ENCODE results near the gene LMLN. TPM values are rescaled to one million over a fixed set of nuclear protein-coding genes. Genes with fewer than 3 reads are reported as not detected.
"Not testable (repeated sequence)": the region's sequence is repeated elsewhere in the genome, so short reads cannot be mapped to it uniquely, and the experiment has no call there.

Gene LMLN
- polyA plus RNA-seq, 2 donors, result 1.3 to 2.4 TPM

GRCh38 chr3:198082226-198082625 is 122.2 kb downstream of the LMLN start:
- H3K4me3 ChIP-seq (ENCODE audit: low read depth in 1 of 2, low read length in 2 of 2); H3K36me3 ChIP-seq (ENCODE audit: control insufficient read depth in 2 of 2, insufficient read depth in 2 of 2, low read length in 1 of 2); H3K9me3 ChIP-seq (ENCODE audit: control insufficient read depth in 2 of 2, insufficient read depth in 1 of 2, low read depth in 1 of 2, low read length in 1 of 2); H3K4me1 ChIP-seq (ENCODE audit: control insufficient read depth in 2 of 2, insufficient read depth in 2 of 2, low read length in 1 of 2); H3K27ac ChIP-seq (ENCODE audit: low read depth in 2 of 2, low read length in 1 of 2): not testable (repeated sequence)
- peaks cover 4 to 11% of the 10 kb centered on the region in 2 donors for H3K27me3 ChIP-seq (ENCODE audit: control insufficient read depth in 1 of 2, insufficient read depth in 2 of 2, low read length in 2 of 2)
- 97 to 100% methylated on average over 3 of the region's 4 CpGs for WGBS, 2 donors

GRCh38 chr3:198088421-198088955 is 128.5 kb downstream of the LMLN start:
- no peaks in the 10 kb centered on the region for H3K36me3 ChIP-seq (ENCODE audit: control insufficient read depth in 2 of 2, insufficient read depth in 2 of 2, low read length in 1 of 2)
- H3K27ac ChIP-seq (ENCODE audit: low read depth in 2 of 2, low read length in 1 of 2), result no peak overlapping the region
- H3K4me1 ChIP-seq (ENCODE audit: control insufficient read depth in 2 of 2, insufficient read depth in 2 of 2, low read length in 1 of 2), result no peaks in the 10 kb centered on the region
- WGBS, 2 donors, result 73 to 86% methylated on average over 3 of the region's 3 CpGs
- no peaks in the 10 kb centered on the region for H3K9me3 ChIP-seq (ENCODE audit: control insufficient read depth in 2 of 2, insufficient read depth in 1 of 2, low read depth in 1 of 2, low read length in 1 of 2)
- peaks cover 2 to 7% of the 10 kb centered on the region in 2 donors for H3K27me3 ChIP-seq (ENCODE audit: control insufficient read depth in 1 of 2, insufficient read depth in 2 of 2, low read length in 2 of 2)
- H3K4me3 ChIP-seq (ENCODE audit: low read depth in 1 of 2, low read length in 2 of 2), result no peak overlapping the region

- no peaks in the 10 kb centered on the region for H3K9me3 ChIP-seq (ENCODE audit: control insufficient read depth in 2 of 2, insufficient read depth in 1 of 2, low read depth in 1 of 2, low read length in 1 of 2)
- H3K4me1 ChIP-seq (ENCODE audit: control insufficient read depth in 2 of 2, insufficient read depth in 2 of 2, low read length in 1 of 2), result no peaks in the 10 kb centered on the region
- H3K27ac ChIP-seq (ENCODE audit: low read depth in 2 of 2, low read length in 1 of 2), result no peak overlapping the region
- peaks cover 2 to 11% of the 10 kb centered on the region in 2 donors for H3K27me3 ChIP-seq (ENCODE audit: control insufficient read depth in 1 of 2, insufficient read depth in 2 of 2, low read length in 2 of 2)
- no peaks in the 10 kb centered on the region for H3K36me3 ChIP-seq (ENCODE audit: control insufficient read depth in 2 of 2, insufficient read depth in 2 of 2, low read length in 1 of 2)
- no peak overlapping the region for H3K4me3 ChIP-seq (ENCODE audit: low read depth in 1 of 2, low read length in 2 of 2)
Observed at GRCh38 chr3:198090795-198091332, 130.8 kb downstream of the LMLN start.

- Histone ChIP-seq H3K27ac (ENCODE audit: low read depth in 2 of 2, low read length in 1 of 2) (no peak overlapping the region), H3K4me3 (ENCODE audit: low read depth in 1 of 2, low read length in 2 of 2) (no peak overlapping the region), H3K4me1 (ENCODE audit: control insufficient read depth in 2 of 2, insufficient read depth in 2 of 2, low read length in 1 of 2) (no peaks in the 10 kb centered on the region), H3K27me3 (ENCODE audit: control insufficient read depth in 1 of 2, insufficient read depth in 2 of 2, low read length in 2 of 2) (peaks cover 2 to 10% of the 10 kb centered on the region in 2 donors), H3K36me3 (ENCODE audit: control insufficient read depth in 2 of 2, insufficient read depth in 2 of 2, low read length in 1 of 2) (no peaks in the 10 kb centered on the region), H3K9me3 (ENCODE audit: control insufficient read depth in 2 of 2, insufficient read depth in 1 of 2, low read depth in 1 of 2, low read length in 1 of 2) (no peaks in the 10 kb centered on the region)
- 54 to 69% methylated on average over 3 of the region's 3 CpGs for WGBS, 2 donors
Observed at GRCh38 chr3:198092276-198092675, 132.3 kb downstream of the LMLN start.

- Histone ChIP-seq H3K27ac (ENCODE audit: low read depth in 2 of 2, low read length in 1 of 2) (no peak overlapping the region), H3K4me3 (ENCODE audit: low read depth in 1 of 2, low read length in 2 of 2) (no peak overlapping the region), H3K4me1 (ENCODE audit: control insufficient read depth in 2 of 2, insufficient read depth in 2 of 2, low read length in 1 of 2) (no peaks in the 10 kb centered on the region), H3K36me3 (ENCODE audit: control insufficient read depth in 2 of 2, insufficient read depth in 2 of 2, low read length in 1 of 2) (no peaks in the 10 kb centered on the region), H3K9me3 (ENCODE audit: control insufficient read depth in 2 of 2, insufficient read depth in 1 of 2, low read depth in 1 of 2, low read length in 1 of 2) (no peaks in the 10 kb centered on the region), H3K27me3 (ENCODE audit: control insufficient read depth in 1 of 2, insufficient read depth in 2 of 2, low read length in 2 of 2) (peaks cover 0 to 10% of the 10 kb centered on the region in 2 donors)
- 64 to 70% methylated on average over 4 of the region's 4 CpGs for WGBS, 2 donors
Observed at GRCh38 chr3:198093112-198093679, 133.2 kb downstream of the LMLN start.

Other genes starting within 250 kb of the LMLN start
- 10 to 100 TPM in 1 of 2 donors, 1 to 10 TPM in 1; 8.2 to 12.6 TPM for gene RUBCN, start 223.3 kb upstream of the LMLN start, polyA plus RNA-seq
- gene FYTTD1, start 210.3 kb upstream of the LMLN start, polyA plus RNA-seq, result 10 to 100 TPM; 11.2 to 17.8 TPM
- gene LRCH3, start 169.0 kb upstream of the LMLN start, polyA plus RNA-seq, result 10 to 100 TPM in 1 of 2 donors, 1 to 10 TPM in 1; 7.0 to 13.1 TPM
- gene RPL35A, start 10.0 kb upstream of the LMLN start, polyA plus RNA-seq, result 1,000 to 10,000 TPM; 1,287 to 1,822 TPM